ENCODE measurements around the gene DPF3.
"Not testable (repeated sequence)": the region's sequence is repeated elsewhere in the genome, so short reads cannot be mapped to it uniquely, and the experiment has no call there.

The DPF3 gene

GRCh38 chr14:72878746-72879145, 15.2 kb downstream of the DPF3 start:
- no peak for DNase-seq

DNA sequence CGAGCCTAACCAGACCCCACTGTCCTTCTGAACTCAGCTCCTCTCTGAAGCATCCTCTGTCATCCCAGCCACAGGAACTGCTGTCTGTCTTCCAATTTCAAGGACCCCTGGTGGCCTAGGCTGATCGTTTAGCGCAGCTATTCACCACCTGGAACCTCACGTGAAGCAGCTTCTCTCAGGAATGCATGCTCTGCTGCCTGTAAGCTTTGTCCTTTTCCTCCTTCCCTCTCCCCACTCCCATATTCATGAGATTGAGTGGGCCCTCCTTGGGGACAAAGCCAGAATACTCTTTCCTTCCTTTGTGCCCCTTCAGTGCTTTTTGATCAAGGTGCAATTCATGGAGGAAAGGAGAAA, 17.2 kb downstream of the DPF3 start:
- DNase-seq = no peak

DNA sequence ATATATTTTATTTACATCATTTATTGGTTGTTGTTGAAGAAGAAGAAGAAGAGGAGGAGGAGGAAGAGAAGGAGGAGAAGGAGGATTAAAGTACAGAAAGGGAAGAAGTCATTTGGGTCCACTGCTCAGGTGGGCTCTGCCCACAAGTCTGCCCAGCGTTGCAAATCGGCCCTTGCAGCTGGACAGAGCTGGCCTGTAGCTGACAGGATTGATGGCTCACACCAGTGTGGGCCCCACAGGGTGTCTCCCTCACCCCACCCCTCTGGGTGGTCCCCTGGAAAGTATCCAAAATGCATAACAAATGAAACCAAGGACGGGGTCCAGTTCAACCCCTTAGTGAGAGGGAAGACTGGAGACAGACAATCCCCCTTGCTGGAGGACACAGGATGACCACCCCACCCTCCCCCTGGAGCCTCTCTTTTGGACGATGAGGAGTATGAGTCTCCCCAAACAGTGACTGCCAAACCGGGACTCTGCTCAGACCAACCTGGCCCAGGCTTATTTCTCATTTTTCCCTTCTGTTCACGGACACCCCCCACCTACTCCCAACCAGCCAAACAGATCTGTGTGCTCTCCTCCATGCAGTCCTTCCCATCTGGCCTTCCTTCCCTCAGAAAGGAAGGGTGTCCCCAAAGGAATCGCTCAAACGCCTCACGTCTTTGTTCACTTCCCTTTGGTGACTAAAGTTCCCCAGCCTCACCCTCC, 17.7 kb downstream of the DPF3 start:
- DNase-seq = no peak

DNA sequence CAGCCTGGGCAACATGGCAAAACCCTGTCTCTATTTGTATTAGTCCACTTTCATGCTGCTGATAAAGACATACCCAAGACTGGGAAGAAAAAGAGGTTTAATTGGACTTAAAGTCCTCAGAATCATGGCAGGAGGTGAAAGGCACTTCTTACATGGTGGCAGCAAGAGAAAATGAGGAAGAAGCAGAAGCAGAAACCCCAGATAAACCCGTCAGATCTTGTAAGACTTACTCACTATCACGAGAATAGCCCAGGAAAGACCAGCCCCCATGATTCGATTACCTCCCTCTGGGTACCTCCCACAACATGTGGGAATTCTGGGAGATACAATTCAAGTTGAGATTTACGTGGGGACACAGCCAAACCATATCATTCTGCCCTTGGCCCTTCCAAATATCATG, 23.0 kb downstream of the DPF3 start:
- not testable (repeated sequence) for DNase-seq

GRCh38 chr14:72869407-72870329, 24.2 kb downstream of the DPF3 start:
- no peak for DNase-seq

DNA sequence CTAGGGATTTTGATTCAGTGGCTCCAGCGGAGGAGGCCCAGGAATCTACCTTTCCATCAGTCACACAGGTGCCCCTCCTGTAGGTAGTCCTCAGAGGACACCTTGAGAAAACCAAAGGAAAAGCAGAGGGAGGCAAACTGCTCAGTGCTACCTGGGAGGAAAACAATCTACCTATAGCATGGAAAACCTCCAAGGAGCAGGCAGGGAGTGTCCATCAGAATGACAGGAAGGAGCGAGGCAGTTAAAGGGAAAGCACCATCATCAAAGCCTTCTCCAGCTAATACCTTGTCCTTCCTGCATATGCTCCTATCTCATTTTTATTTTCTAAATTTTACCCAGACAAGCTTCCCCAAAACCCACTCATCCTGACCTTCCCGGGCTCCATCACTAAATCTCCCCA, 25.4 kb downstream of the DPF3 start:
- no peak for DNase-seq

- DNase-seq = no peak
Measured at GRCh38 chr14:72864712-72865365, 29.1 kb downstream of the DPF3 start.

GRCh38 chr14:72863216-72864006, 30.5 kb downstream of the DPF3 start:
- no peak for DNase-seq

GRCh38 chr14:72856530-72857266, 37.2 kb downstream of the DPF3 start:
- DNase-seq = no peak

DNA sequence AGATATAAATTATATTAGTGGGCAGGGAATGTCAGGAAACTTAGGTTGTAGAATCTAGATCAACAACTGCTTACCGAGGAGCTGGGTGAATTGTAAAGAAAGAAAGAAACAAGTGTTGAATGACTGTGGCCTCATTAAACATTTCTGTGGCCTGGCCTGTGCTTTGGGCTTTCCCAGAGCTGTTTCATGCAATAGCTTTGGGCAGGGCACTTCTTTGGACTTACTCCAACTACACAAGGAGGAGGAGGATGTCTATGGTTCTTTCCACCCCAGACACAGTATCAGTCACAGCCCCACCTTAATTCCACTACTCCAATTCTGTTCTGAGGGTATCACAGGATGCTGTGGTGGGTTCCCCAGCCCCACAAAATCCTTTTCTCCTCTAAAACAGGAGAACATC, 38.0 kb downstream of the DPF3 start:
- DNase-seq = no peak

- no peak for DNase-seq
Measured at GRCh38 chr14:72852194-72852593, 41.7 kb downstream of the DPF3 start.

- DNase-seq = no peak
Measured at GRCh38 chr14:72851635-72852034, 42.3 kb downstream of the DPF3 start.

- DNase-seq = no peak
Measured at GRCh38 chr14:72850360-72850759, 43.5 kb downstream of the DPF3 start.

DNA sequence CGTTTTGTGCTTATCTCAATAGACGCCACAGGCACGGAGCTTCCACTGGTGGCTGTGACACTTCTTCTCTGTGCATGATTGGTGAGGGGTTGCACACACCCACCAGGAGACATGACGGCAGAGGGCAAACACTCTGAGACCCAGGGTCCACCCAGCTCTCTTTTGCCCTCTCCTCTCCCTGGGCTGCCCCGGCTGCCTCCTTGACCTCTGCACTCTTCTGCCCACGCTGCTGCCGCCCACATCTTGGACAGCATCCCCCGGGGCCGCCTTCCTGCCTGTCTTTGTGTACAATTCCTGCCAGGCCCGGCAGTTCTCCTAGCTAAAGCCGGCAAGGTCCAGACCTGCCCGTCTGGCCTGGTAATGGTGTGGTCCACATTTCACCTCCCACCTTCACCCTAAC, 44.7 kb downstream of the DPF3 start:
- no peak for DNase-seq

DNA sequence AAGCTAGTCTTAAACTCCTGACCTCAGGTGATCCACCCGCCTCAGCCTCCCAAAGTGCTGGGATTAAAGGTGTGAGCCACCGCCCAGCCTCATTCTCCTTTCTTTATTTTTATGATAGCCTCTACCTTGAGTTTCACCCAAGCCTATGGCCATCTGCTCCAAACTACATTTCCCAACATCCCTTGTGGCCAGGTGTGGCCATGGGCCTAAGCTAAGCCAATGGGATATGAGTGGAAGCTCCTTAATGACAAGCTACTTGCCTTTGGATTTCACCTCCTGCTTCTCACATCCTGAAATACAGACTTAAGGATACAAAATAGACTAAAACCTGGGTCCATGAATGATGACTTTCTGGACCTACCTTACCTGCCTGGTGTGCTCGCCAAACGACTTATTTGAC, 46.2 kb downstream of the DPF3 start:
- no peak for DNase-seq

GRCh38 chr14:72845683-72846082, 48.2 kb downstream of the DPF3 start:
- DNase-seq = no peak

DNA sequence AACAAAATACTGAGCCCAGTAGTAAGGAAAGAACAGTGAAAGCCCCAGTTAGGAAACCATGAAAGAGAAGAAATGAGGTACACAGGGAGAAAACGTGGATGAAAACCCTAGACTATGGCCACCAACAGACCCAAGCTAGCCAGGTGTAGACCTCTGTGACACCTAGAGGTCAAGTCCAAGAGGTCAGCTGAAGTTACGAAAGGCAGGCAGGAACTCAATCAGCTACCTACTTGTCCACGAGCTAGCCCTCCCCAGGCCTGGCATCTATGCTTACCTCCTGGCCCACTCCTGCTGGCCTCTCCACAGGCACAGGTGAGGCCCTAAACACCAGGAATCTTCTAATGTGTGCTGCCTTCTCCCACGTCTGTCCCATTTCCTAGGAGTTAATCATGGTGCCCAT, 48.7 kb downstream of the DPF3 start:
- no peak for DNase-seq

DNA sequence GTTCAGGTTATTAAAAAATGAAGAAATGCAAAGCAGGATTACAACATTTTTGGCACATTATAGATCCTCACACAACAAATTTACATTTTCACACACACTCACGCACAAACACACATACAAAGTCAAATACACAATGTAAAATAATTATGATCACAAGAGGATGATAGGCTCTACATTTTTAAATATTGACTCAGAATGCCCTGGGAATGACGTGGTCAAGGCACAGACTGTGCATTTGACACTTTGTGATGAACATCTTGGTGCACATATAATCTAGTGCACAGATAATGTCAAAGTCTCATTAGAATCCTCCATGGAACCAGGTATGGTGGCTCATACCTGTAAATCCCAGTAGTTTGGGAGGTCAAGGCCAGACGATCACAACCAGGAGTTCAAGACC, 49.4 kb downstream of the DPF3 start:
- DNase-seq = no peak

DNA sequence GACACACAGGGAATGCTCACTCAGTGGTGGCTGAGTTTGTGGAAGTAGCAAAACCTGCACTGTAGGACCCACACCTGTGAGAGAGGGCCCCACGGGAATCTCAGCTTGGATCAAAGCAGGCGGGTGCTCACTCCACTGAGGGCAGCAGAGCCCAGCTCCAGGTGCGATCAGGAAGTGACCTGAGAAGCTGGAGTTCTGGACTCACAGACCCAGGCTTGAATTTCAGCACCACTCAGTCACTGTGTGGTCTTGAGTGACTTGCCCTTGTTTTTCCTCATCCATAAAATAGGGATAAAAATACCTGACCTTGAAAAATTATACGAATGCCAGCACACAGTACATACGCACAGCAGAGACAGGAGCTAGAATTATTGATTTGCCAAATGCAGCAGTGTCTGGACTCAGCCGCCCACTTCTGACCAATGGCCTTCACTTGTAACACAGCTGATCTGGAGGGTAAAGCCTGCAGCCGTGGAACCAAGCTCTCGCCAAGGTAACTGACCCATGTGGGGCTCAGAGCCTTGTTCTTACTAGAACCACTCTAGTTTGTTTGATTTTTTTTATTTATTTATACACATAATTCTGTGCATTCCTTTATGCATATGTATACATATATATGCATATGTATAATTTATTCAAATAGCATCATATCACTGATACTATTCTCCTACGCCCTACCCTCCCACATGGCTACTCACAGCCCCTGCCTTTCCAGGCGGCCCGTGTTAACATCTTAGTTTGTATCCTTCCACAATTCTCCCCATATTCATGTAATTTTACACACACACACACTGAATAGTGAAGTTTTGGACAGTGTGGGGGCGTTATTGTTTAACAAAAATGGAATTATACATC, 53.9 kb downstream of the DPF3 start:
- DNase-seq = no peak

- no peak for DNase-seq
Measured at GRCh38 chr14:72839351-72839750, 54.5 kb downstream of the DPF3 start.

DNA sequence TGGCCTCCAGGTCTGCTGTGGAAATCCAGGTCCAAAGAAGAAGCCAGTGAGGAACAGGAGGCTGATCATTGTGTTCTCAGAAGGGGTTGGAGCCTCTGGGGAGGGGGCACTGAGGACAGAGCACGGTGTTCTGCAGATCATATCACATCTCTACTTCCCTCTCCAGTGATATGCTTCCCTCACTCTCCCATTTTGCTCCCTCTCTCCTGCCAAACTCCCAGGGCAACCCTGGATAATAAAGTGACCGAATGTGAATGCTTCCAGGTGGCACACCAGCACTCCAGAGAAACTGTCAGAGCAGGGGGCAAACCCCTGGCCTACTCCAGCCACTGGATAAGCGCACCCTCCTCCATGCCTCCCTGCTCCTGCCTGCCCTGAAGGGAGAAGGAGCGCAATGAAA, 57.8 kb downstream of the DPF3 start:
- DNase-seq = no peak
